HTR-8/SVneo (cell line): ENCODE results near the gene SLC9C1.
A peak's percentile ranks its signal among the peaks of the same experiment; 100 is the strongest.

ENCODE experiments used
- DNase-seq: peaks from one replicate; pipeline ENCODE4 v3.0.0; 2011; ENCODE audit warnings: low spot score, mixed read lengths; ENCODE audit not compliant: insufficient read length
- FAIRE-seq: peaks from 2 replicates; lab custom pipeline; 2011; peaks lifted over from hg19 to GRCh38; lab: Jason Lieb, UNC

Gene SLC9C1

GRCh38 chr3:112293368-112294321 lies at the start of gene SLC9C1:
SLC9C1 (minus strand) TSS chr3:112294216; CDS start chr3:112286791, 7,425 bp downstream.
- DNase-seq (peak; percentile 45), FAIRE-seq (peak; percentile 55)

- no peak for FAIRE-seq
- DNase-seq: no peak
These were observed 47.4 kb upstream of the SLC9C1 start for GRCh38 chr3:112341386-112341785.

GRCh38 chr3:112339609-112340008 lies 45.6 kb upstream of the SLC9C1 start:
- FAIRE-seq (no peak), DNase-seq (no peak)

- DNase-seq (no peak), FAIRE-seq (no peak)
These were observed 45.1 kb upstream of the SLC9C1 start for GRCh38 chr3:112339134-112339533.

- no peak for FAIRE-seq
- no peak for DNase-seq
These were observed 44.7 kb upstream of the SLC9C1 start for GRCh38 chr3:112338727-112339056.

DNA sequence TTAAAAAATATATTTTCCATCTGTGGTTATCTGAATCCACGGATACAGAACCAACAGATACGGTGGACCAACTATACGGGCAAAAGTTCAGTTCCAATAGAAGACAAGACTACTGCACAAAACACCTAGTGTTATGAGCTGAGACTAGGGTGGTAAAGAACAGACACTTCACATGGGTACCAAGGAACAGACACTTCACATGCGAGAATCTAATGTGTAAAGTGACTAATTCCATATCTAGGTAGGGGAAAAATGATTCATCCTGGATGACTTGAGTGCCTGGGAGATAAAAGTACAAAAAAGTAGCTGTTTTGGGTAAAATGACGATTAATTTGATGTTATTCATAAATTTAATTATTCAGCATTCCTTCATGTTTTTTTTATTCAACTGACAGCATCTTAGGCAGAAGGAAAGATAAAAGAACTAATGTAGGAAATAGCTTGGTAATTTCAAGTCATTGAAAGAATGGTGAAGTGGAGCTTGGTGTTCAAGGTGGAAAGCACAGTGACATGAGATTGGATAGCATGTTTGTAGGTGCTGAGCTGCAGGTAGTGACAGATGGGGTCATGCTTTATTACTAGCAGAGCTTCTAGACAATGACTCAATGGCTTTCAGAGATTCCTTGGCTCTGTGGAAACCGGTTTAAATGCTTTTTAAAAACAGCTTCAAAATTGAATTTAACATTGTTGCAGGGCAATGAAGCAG lies 44.2 kb upstream of the SLC9C1 start:
- FAIRE-seq (no peak), DNase-seq (no peak)

- FAIRE-seq (no peak), DNase-seq (no peak)
These were observed 41.4 kb upstream of the SLC9C1 start for GRCh38 chr3:112335434-112335781.

- no peak for FAIRE-seq
- no peak for DNase-seq
These were observed 40.8 kb upstream of the SLC9C1 start for GRCh38 chr3:112334691-112335433.

GRCh38 chr3:112333381-112334317 lies 39.6 kb upstream of the SLC9C1 start:
- DNase-seq (no peak), FAIRE-seq (no peak)

DNA sequence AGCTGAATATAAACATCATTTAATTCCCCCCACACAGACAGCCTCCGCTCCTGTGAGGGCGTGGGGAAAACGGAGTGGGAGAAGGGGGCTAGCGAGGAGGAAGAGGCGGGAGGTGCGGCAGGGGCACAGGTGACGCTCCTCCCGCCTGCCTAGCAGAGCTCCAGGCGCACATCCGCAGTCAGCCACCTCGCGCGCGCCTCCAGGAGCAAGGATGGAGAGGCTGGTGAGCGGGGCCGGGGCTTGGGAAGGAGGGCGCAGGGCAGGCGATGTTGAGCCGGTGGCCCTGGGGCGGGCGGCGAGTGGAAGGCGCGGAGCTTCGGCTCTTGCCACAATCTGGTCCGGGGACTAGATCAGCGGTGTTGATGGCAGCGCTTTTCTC lies 39.0 kb upstream of the SLC9C1 start, which contains the start of gene CD200:
CD200 (plus strand) TSS at position 155 of the 379 bp plus-strand sequence; CDS start at position 212, 57 bp downstream.
- peak; percentile 24 for DNase-seq
- FAIRE-seq: peak; percentile 83

GRCh38 chr3:112331851-112332250 lies 37.8 kb upstream of the SLC9C1 start:
- DNase-seq (no peak), FAIRE-seq (no peak)

GRCh38 chr3:112327371-112327951 lies 33.4 kb upstream of the SLC9C1 start:
- DNase-seq (peak; percentile 65), FAIRE-seq (peak; percentile 54)

DNA sequence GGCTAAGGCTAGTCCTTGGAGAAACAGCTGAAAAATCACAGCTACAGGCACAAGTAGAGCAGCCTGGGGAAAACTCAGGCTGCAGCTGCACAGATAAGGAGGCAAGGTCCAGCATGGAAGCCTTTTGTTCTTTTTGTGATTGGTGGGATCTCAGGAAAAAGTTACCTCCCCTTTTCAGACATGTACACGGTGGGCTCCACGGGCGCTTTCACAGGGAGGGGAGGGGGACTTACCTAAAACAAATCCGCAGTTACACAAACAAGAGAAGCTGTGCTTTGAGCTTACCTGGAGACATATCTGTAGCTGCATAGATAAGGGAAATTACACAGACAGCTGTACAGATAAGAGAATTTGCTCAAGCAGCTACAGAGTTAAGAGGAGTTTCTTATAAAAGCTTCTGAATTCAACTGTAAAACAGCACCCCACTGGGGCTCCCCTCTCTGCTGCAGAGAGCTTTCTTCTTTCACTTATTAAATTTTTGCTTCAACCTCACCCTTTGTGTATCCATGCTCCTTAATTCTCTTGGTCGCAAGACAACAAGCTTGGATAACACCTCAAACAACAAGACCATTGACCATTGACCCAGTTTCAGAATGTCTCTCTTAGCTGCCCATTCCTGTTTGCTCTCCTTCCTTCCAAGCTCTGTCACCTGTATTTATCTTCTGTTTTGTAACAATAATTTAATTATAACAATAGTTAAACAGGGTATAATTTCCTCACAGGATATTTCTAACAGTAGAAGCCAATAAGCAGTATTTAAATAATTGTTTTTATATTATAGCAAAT lies 28.0 kb upstream of the SLC9C1 start:
- FAIRE-seq (no peak), DNase-seq (no peak)

GRCh38 chr3:112320691-112321090 lies 26.7 kb upstream of the SLC9C1 start:
- FAIRE-seq (no peak), DNase-seq (no peak)

GRCh38 chr3:112319516-112320276 lies 25.7 kb upstream of the SLC9C1 start:
- FAIRE-seq: no peak

DNA sequence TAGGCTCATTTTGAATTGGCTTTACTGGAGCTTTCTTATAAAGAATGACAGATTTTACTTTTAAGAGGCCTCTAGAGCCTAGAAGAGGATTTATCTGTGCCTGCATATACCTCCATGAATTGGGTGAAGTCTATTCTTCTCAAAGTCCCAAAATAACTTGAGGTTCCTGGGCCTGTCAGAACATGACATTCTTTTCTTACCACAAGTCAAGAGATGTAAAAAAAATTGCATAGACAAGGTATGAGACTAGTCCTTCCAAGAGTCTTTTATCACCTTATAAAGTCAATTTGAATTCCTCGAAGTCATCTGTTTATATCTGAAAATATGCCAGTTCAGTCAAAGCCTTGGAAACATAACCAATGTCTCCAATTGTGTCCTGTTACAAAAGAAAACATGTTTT lies 21.8 kb upstream of the SLC9C1 start:
- DNase-seq (no peak), FAIRE-seq (no peak)

More at GRCh38 chr3:112319516-112320276, 25.7 kb upstream of the SLC9C1 start:
- no peak for DNase-seq

DNA sequence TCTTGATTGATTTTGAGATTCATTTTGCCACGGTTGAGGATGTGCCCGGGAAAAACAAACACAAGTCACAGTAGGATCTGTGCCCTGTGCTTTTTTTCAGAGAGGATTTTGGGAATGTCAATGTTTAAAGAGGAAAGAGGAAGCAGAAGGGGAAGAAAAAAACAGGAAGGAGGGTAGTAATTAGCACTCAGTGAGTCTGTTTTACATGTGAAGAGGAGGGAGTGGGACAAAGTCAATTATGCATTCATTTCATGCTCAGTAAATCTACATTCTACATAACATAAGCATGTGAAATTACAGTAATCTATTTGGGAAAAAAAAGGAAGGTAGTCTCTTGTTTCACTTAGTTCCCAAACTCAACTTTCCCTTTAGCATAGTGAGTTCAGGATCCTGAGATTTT lies 20.6 kb upstream of the SLC9C1 start:
- DNase-seq: no peak
- FAIRE-seq: no peak
